Muscle layer of duodenum (tissue), 2 donors: ENCODE results near the gene EPHA2.
"Not testable (repeated sequence)": the region's sequence is repeated elsewhere in the genome, so short reads cannot be mapped to it uniquely, and the experiment has no call there.

ENCODE experiments used
- H3K27ac ChIP-seq: one replicate; pipeline ENCODE4 v1.7.0; 2013; ENCODE audit warnings: mild to moderate bottlenecking, low read length
- H3K27me3 ChIP-seq: one replicate; pipeline ENCODE4 v1.7.0; 2013; ENCODE audit warnings: low read depth, mild to moderate bottlenecking, control low read depth, low read length
- H3K36me3 ChIP-seq, 2 donors: one replicate each; pipeline ENCODE4 v1.7.0; 2013; ENCODE audit warnings: low read length in 2 of 2, control low read depth in 1 of 2, mild to moderate bottlenecking in 1 of 2; ENCODE audit not compliant: insufficient read depth in 2 of 2, control insufficient read depth in 1 of 2
- H3K4me1 ChIP-seq, 2 donors: one replicate each; pipeline ENCODE4 v1.7.0; 2013; ENCODE audit warnings: low read length in 2 of 2, mild to moderate bottlenecking in 2 of 2, control low read depth in 1 of 2, moderate library complexity in 1 of 2; ENCODE audit not compliant: insufficient read depth in 2 of 2, control insufficient read depth in 1 of 2
- H3K4me3 ChIP-seq, 2 donors: one replicate each; pipeline ENCODE4 v1.7.0; 2013; ENCODE audit warnings: low read length in 2 of 2, low read depth in 1 of 2, mild to moderate bottlenecking in 1 of 2
- H3K9me3 ChIP-seq, 2 donors: one replicate each; pipeline ENCODE4 v1.7.0; 2013; ENCODE audit warnings: low read length in 2 of 2, control low read depth in 1 of 2, mild to moderate bottlenecking in 1 of 2; ENCODE audit not compliant: control insufficient read depth in 1 of 2
- donor health status: healthy.

The EPHA2 gene

GRCh38 chr1:16196139-16196538 is 40.3 kb upstream of the EPHA2 start:
- not testable (repeated sequence) for H3K9me3 ChIP-seq, H3K36me3 ChIP-seq, H3K27me3 ChIP-seq, H3K4me1 ChIP-seq, H3K4me3 ChIP-seq, H3K27ac ChIP-seq

- H3K27ac ChIP-seq: no peak overlapping the region
- H3K4me1 ChIP-seq: no peaks in the 10 kb centered on the region
- H3K27me3 ChIP-seq: no peaks in the 10 kb centered on the region
- no peak overlapping the region for H3K4me3 ChIP-seq
- no peaks in the 10 kb centered on the region for H3K9me3 ChIP-seq
- peaks cover 0 to 4% of the 10 kb centered on the region in 2 donors for H3K36me3 ChIP-seq
These were observed 39.6 kb upstream of the EPHA2 start for GRCh38 chr1:16195518-16195905.

DNA sequence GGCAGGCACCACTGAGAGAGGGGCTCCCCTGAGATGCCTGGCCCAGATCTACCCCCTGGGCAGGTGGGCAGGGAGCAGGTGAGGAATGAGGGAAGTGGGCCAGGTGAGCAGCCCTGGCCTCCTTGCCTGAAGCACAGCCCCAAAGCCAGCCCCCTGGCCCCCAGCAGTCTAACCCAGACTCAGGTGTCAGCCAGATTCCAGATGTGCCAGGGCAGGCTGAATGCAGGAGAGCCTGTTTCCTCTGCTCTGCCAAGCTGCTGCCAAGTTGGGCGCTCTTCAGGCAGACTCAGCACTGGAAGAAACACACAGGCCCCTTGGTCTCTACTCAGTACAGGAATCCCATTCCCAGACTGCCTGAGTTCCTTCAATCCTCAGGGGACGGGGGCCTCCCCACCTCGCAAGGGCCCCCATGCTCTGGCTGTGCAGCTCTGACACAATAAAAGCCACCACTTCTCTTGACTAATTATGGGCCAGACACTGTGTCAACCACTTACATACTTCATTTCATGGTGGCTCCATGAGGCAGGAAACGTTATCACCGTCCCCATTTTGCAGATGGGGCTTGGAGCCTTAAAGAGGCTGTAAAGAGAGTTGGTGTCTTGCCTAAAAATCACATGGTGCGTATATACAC is 36.2 kb upstream of the EPHA2 start:
- Histone ChIP-seq H3K4me1 (peaks cover 0 to 7% of the 10 kb centered on the region in 2 donors), H3K4me3 (no peak overlapping the region), H3K27ac (no peak overlapping the region), H3K27me3 (no peaks in the 10 kb centered on the region), H3K36me3 (no peaks in the 10 kb centered on the region), H3K9me3 (no peaks in the 10 kb centered on the region)

GRCh38 chr1:16191309-16191708 is 35.4 kb upstream of the EPHA2 start:
- Histone ChIP-seq H3K4me1 (peaks cover 0 to 7% of the 10 kb centered on the region in 2 donors), H3K27ac (no peak overlapping the region), H3K36me3 (no peaks in the 10 kb centered on the region), H3K9me3 (no peaks in the 10 kb centered on the region), H3K27me3 (no peaks in the 10 kb centered on the region), H3K4me3 (no peak overlapping the region)

- Histone ChIP-seq H3K4me1 (peaks cover 0 to 7% of the 10 kb centered on the region in 2 donors), H3K27me3 (no peaks in the 10 kb centered on the region), H3K36me3 (no peaks in the 10 kb centered on the region), H3K4me3 (no peak overlapping the region), H3K9me3 (no peaks in the 10 kb centered on the region), H3K27ac (no peak overlapping the region)
These were observed 34.2 kb upstream of the EPHA2 start for GRCh38 chr1:16189921-16190621.

DNA sequence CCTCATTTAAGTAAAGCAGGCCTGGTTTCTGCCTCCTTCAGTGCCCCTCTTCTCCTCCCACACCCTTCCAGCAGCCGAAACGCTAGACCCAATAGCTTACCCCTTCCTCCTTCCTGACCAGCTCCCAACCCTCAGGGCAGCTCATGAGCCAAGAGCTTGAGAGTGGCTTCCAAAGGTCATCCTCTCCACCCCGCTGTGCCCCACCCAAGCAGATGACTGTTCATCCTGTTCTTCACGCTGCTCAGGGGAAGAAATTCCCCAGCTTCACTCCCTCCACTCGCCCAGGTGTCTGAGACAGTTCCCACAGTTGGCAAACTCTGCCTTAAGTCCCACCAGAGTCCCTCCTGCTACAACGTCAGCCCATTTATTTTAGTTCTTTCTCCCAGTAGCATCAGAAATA is 33.1 kb upstream of the EPHA2 start:
- Histone ChIP-seq H3K36me3 (no peaks in the 10 kb centered on the region), H3K27me3 (no peaks in the 10 kb centered on the region), H3K27ac (no peak overlapping the region), H3K4me1 (peaks cover 0 to 7% of the 10 kb centered on the region in 2 donors), H3K4me3 (no peak overlapping the region), H3K9me3 (no peaks in the 10 kb centered on the region)

DNA sequence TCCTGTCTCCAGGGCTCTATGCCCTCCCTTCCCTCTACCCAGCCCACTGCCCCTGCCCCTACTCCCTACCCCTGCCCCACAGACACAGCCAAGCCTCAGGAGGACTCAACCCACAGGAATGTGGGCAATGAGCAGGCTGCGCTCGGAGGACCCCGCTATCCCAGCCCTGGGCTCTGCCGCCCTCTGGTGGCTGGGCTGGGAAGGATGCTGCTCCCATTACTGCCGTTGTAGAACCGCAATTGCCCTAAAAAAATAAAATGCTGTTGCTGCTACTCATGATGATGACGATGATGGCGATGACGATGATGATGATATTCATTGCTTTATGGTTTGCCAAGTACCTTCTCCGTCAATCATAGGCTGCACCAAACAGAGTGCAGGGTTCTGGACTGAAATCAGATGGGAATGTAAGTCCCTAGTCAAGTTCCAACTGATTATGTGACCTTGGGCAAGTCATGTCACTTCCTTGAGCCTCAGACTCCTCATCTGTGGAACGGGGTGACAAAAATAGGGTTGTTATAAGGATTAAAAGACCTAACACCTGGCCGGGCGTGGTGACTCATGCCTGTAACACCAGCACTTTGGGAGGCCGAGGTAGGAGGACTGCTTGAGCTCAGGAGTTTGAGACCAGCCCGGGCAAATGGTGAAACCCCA is 32.0 kb upstream of the EPHA2 start:
- Histone ChIP-seq H3K4me1 (peaks cover 0 to 7% of the 10 kb centered on the region in 2 donors), H3K27me3 (no peaks in the 10 kb centered on the region), H3K27ac (no peak overlapping the region), H3K4me3 (no peak overlapping the region), H3K9me3 (no peaks in the 10 kb centered on the region), H3K36me3 (no peaks in the 10 kb centered on the region)

DNA sequence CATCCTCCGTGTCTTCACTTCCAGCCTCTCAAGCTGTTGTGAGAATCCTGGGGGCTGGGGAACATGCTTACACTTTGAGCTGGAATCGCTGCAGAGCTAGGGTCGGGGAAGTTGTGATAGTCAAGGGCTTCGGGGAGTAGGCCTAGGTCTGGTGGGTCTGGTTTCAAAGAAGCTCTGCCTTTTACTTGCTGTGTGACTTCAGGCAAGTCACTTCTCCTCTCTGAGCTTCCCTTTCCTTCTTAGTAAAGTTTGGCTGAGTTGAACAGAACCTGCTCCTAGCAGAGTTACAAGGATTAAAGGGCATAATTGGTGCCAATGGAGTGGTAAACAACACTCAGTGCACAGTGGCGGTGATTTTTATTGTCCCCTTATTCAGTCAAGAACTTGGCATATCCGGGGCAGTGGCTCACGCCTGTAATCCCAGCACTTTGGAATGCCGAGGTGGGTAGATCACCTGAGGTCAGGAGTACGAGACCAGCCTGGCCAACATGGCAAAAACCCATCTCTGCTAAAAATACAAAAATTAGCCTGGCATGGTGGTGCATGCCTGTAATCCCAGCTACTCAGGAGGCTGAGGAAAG is 30.9 kb upstream of the EPHA2 start:
- no peak overlapping the region for H3K27ac ChIP-seq
- H3K36me3 ChIP-seq: no peaks in the 10 kb centered on the region
- H3K9me3 ChIP-seq: no peaks in the 10 kb centered on the region
- H3K4me1 ChIP-seq: peaks cover 6 to 16% of the 10 kb centered on the region in 2 donors
- no peaks in the 10 kb centered on the region for H3K27me3 ChIP-seq
- H3K4me3 ChIP-seq: no peak overlapping the region

- no peaks in the 10 kb centered on the region for H3K9me3 ChIP-seq
- H3K36me3 ChIP-seq: no peaks in the 10 kb centered on the region
- H3K27me3 ChIP-seq: no peaks in the 10 kb centered on the region
- H3K4me1 ChIP-seq: peaks cover 9 to 21% of the 10 kb centered on the region in 2 donors
- H3K4me3 ChIP-seq: no peak overlapping the region
- H3K27ac ChIP-seq: no peak overlapping the region
These were observed 28.9 kb upstream of the EPHA2 start for GRCh38 chr1:16184557-16185303.

DNA sequence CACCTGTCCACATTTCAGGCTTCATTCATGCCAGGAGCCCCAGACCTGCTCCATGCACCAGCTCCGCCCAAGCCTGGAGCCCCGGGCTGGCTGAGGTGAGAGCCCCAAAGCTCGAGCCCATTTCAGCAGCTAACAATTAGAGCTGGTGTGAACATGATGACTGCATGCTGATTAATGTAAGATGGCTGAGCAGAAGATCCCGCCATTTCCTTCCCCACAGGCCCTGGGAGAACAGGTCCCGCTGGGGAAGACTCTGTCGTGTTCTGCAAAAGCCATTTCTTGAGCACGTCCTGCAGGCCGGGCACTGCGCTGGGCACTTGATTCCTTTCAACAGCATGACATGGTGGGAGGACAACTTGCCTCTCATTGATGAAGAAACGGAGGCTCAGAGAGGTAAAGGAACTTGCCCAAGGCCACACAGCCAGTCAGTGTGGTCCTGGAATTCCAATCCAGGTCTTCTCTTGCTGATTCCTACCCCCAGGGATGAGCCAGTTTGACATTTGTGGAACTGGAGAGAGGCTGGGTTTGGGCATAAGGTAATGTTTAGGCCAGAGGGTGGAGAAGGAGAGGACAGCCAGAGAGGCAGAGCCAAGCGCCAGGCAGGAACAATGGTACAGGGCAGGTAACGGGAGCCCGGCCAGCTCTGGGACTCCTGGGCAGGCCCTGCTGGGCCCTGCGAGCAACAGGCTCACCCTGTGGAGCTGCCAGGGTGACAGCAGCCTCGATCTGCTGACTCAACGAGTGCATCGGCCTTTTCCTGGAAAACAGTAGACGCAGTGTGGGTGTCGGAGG is 28.1 kb upstream of the EPHA2 start:
- no peaks in the 10 kb centered on the region for H3K36me3 ChIP-seq
- H3K27me3 ChIP-seq: no peaks in the 10 kb centered on the region
- peaks cover 10 to 23% of the 10 kb centered on the region in 2 donors for H3K4me1 ChIP-seq
- H3K27ac ChIP-seq: no peak overlapping the region
- H3K9me3 ChIP-seq: no peaks in the 10 kb centered on the region
- no peak overlapping the region for H3K4me3 ChIP-seq
